Stimulated activated CD4-positive, alpha-beta T cell treated with anti-CD3 and anti-CD28 coated beads, Interleukin-1b, Interleukin-23, amount 100 ng/mL, for 1 hour (primary cell): ENCODE data around the gene PSMA3.
"Not testable (repeated sequence)": the region's sequence is repeated elsewhere in the genome, so short reads cannot be mapped to it uniquely, and the experiment has no call there.

Experiments used
- DNase-seq, 2 donors: peaks; one replicate each; pipeline ENCODE4 v3.0.0-alpha.2; 2020; ENCODE audit warnings: low read depth in 2 of 2

The PSMA3 gene

DNA sequence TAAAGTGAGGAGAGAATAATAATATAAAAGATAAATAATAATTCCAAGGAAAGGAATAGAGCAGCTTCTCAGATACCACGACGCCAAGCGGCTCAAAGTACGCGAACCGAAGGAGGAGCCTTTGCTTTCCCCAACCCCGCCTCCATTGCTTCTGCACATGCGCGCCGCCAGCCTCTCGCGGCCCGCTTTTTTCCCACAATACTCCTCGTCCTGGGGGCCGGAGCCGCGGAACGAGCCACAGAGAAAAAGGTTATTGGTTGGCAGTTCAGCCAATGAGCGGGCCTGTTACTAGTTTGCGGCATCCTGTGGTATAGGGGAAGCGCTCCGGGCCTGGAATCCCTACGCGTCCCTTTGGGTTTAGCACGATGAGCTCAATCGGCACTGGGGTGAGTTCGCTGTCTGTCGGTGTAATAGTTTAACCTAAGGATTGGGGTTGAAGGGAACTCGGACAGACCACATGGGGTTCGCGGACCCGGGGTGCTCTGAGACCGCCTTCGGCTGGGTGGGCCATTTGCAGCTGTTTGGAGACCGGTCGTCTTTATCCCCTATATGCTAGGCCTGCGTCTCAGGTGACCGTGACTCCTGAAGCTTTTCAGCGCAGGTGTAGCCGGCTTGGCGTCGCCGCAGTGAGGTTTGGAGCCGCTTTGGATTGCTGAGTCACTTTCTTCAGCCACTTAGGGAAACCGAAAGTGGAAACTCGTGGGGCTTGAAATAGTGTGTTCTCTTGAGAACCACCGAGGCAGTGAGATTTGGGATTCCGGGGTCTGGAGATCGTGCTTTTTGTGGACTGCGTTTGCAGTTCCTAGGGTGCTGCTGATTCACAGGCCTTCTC is at the start of gene PSMA3:
TSS of gene PSMA3 (plus strand) at position 288 of the 832 bp plus-strand sequence. CDS start at position 366, 78 bp downstream.
- DNase-seq: peak; percentile 92 to 93

DNA sequence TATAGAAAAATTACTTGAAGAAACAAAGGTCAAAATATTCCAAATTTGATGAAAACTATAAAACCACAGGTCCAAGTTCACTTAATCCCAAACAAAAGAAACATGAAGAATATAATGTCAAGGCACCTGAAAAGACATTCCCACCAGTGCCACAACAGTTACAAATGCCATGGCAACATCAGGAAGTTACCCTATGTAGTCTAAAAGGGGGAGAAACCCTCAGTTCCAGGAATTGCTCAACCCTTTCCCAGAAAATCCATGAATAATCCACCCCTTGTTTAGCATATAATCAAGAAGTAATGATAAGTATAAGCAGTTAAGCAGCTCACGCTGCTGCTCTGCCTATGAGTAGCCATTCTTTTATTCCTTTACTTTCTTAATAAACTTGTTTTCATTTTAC is 48.4 kb upstream of the PSMA3 start:
- DNase-seq: no peak

DNA sequence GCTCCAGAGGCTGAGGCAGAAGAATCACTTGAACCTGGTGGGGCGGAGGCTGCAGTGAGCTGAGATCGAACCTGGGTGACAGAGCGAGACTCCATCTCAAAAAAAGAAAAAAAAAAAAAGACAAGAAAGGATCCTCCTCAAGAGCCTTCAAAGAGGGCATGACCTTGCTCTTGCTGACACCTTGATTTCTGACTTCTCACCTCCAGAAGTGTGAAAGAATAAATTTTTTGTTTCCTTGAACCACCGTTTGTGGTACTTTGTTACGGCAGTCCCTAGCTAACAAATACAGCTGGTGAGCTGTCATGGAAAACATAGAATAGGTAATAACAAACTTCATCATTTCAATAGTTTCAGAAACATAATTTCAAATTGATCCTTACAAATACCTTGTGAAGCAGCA is 46.6 kb upstream of the PSMA3 start:
- no peak for DNase-seq

DNA sequence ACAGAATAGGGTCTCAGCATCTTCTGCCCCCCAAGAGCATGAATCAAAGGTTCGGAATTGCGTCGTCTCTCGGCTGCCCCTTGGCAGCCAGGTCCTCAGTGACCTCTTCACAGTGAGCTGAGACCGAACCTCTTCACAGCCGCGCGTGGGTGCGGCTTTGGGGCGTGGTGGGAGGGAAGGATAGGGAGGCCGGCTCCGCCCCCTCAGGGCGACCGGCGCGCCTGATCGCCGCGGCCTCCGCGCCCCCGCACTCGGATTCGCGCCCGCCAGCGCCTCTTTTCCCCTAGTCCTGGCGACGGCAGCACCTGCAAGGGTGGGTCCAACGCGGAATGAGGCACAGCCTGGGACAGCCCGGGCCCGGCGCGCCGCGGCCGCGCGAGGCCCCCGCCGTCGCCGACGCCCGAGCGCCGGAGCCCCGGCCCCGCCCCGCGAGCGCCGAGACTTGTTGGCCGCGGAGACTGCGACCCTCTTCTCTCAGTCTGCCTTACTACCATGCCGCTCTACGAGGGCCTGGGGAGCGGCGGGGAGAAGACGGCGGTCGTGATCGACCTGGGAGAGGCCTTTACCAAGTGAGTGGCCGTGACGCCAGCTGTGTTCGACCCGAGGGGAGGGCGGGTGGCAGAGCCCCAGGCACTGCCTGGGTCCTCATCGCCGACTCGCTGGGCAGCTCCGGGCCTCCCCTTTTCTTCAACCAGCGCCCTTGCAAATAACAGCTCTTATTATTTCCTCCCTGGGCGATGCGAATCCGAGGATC is 44.7 kb upstream of the PSMA3 start, which contains the start of gene ACTR10:
TSS of gene ACTR10 (plus strand) at position 424 of the 754 bp plus-strand sequence. CDS start at position 493, 69 bp downstream.
- peak; percentile 57 to 78 for DNase-seq

DNA sequence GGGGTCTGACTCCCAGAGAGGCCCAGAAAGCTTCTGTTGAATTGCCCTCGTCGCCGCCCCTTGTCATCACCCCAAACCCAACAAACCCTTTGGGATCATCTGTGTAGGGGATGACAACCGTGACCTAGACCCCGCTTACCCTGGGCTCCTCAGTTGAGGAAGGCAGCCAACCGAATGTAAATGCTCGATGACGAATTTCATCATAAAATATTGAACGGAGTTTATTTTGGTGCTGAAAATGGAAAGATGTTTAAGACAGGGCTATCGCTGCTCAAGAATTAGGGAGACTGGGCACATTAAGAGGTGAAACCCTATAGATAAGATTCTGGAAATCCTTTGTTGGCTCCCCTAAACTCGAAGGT is 44.2 kb upstream of the PSMA3 start:
- no peak for DNase-seq

DNA sequence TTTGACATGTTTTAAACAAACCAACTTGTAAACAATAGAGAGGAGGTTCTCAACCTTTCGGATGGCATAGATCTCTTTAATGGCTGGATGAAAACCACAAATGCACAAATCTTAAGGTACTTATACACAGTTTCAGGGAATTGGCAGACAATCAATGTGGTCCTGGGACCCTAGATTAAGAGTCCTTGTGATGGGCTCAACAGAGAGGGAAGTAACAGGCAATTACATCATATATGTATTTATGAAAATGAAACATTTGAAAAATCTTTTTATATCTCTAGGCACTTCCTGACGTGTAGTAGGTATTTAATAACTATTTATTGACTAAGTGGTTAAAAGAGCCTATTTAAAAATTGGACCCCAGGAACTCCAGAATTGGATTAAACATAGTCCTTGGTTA is 43.8 kb upstream of the PSMA3 start:
- DNase-seq: no peak

DNA sequence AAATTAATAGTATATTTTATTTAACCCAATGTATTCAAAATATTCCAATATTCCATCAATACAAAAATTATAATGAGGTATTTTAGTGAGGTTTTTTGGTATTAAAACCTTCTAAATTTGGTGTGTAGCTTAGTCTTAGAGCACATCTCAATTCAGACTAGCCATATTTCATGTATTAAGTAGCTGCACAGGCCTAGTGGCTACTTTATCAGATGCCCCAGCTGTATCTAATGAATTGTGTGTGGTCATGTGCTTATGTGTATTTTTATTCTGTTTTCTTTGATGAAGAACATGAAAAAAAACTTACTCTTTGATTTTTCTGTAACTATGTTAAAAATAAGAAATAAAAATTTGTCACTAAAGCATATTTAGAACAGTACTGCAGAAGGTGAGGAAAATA is 31.5 kb upstream of the PSMA3 start:
- no peak for DNase-seq

DNA sequence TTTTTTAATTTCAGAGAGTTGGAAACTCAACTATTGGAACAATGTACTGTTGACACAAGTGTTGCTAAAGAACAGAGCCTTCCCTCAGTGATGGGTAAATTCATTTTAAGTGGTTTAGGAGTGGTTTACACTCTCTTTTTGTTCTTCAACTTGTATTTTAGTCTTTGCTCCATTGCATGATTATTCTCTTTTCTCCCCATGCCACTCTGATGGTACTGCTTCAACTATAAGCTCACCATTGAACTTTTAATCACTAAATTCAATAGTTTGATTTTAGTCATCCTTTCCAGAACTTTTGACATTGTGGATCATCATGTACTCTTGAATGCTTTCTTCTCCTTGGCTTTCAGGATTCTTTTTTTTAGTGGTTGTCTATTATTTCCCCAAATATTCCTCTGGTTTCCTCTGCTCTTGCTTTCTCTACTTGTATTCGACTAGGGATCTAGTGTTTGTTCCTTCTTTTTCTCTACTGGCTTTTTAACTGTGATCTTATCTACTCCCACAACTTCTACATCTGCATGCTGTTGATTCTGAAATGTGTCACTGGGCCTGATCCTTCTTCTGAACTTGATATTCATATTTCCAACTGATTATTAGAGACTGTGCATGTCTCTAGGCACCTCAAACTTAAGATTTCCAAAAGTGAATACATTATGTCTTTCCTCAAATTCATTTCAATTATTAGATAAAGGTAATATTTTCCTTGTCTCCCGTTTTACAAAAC is 29.3 kb upstream of the PSMA3 start:
- no peak for DNase-seq

DNA sequence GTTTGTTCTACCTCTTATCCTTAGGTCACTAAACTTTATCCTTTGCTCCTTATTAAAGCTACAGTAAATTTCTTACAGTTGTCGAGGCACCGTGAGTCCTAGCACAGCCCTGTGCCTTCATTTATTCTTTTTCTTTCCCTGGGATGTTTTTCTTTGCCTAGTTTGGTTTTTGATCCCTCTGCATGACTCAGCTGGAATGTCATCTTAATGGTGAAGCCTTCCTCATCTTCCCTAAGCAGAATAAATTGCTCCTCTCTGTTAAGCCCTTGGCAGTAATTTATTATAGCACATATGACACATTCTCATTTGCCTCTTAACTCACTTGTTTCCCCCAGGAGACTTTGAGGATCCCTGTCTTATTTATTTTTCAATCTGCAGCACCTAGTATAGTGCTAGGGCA is 28.1 kb upstream of the PSMA3 start:
- no peak for DNase-seq

DNA sequence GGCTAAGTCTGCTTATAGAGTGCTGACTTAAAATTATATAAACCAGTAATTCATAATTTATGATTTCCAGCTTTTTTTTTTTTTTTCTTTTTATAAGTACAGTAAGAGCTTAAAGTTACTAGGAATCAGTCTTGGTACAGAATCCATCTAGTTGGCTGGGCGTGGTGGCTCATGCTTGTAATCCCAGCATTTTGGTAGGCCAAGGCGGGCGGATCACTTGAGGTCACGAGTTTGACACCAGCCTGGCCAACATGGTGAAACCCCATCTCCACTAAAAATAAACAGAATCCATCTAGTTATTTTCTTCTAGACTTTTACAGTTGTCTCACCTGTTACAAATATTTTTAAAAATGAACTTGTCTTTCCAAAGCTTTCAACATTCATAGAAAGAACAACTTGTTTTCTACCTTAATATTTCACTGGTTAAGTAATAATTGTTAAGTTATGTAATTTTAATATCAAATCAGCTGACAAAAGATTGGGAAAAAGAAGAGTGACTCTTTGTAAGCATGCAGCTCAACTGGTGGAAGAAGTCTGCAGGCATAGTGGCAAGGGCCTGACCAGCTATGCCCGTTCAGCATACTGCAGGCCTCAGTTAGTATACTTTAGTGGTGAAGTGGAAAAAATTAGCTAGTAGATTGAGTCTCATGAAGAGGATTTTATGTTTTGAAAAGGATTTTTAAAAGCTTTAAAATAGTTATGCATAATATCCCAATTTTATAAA is 17.4 kb upstream of the PSMA3 start:
- no peak for DNase-seq

DNA sequence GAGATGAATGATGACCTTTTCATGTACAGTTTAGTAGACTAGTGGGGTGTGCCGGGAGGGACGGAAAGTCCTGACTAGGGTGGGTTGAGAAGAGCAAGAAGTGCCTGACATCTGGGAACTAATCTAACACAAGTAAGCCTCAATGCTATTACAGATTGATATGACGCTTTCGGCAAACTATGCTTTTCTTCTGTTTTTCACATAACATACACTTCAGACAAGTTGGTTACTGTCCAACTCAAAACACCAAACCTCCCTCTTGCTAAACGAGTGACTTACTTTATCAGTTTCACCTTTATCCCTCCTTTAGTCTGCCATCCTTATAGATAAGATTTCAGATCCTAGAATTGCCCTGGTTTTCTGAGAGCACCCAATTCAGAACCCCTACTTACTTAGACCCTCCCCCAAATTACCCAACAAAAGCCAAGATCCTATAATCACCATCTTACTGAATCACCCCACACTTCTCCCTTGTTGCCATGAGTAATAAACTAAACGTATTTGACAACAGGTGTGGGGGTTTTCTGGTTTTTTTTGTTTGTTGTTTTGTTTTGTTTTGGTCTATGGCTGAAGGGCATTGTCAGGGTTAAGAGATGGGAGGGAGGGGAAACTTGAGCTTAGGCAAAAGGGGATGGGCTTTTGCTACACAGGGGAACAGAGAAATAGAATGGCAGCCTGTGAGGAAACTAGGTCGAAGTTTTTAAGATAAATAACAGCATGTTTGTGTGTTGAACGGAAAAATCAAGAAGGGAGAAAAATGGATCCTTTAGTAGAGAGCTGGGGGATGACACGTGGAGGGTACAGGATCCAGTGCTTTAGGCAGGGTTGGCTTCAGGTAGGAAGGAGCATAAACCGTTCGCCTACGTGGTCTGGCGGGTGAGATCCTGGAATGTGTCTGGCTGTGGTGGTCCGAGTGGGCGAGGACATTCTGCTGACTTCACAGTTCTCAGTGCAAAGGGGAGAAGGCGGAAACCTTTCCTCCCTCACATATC is 6.1 kb upstream of the PSMA3 start:
- DNase-seq: no peak

DNA sequence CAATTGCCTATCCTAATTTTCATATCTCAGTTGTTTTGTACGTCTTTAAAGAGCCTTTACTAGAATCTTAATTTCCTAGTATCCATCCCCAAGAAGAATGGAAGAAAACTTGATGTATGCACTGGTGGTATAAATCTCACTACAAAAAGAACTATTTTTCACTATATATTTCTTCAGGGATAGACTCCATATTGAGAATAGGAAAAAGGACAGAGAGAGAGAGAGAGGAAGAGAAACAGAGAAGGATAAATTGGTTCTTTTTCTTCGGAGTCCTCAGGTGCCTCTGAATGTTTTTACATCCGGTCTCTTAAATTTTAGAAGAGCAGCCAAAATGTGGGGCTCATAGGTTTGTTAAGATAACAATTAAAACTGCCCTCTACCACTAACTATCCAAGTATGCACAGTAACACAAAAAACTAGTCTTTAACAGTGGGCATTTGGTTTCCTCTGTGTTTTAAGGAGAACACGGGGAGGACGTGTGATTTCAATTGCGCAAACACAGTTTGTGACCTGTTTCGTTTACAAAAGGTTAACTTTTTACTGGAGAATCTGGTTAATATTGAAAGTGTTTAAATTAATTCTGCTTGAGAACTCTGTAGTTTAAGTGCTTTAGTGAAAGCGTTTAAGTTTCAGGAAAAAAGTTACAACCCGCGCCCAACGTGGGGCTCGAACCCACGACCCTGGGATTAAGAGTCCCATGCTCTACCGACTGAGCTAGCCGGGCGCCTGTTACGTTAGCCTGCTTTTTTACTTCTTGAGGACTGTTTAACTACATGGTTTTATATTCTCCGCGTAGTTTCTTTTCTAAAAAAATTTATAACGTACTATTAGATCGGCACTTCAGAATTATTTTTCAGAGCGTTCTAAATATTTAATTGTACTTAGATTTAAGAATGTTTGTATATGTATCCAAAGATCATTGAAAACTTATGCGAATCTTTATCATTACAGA is 5.1 kb upstream of the PSMA3 start:
- DNase-seq: peak; percentile 65 to 83

DNA sequence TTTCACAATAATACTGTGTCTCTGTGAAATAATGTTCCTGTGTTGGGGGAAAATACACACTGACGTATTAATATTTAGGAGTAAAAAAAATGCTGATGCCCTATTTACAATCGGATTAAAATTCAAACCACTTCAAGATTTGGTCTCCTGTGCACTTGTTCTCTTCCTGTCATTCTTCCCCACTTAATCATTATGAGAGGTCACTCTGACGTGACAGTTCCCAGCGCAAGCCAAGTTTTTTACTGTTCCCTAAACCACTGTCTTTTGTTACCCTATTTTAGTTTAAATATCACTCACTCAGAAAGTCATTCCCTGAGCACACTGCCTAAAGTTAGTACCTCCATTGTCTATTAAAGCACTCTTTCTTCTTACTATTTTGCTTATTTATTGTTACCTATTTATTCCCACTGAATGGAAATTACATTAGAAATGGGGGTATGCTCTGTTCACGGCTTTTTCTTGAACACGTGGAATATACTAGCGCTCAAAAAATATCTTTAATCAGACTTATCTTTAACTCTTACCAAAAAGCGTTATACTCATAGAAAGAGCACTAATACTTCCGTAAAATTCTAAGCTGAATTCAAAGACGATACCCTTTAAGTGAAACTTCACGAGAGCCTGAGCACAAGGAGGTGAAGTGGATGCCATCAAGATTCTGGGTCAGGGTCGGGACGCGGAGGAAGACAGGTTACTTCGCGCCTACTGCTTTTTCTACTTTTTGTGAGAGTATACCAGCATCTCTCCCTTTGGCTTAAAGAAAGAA is 670 bp upstream of the PSMA3 start:
- no peak for DNase-seq

DNA sequence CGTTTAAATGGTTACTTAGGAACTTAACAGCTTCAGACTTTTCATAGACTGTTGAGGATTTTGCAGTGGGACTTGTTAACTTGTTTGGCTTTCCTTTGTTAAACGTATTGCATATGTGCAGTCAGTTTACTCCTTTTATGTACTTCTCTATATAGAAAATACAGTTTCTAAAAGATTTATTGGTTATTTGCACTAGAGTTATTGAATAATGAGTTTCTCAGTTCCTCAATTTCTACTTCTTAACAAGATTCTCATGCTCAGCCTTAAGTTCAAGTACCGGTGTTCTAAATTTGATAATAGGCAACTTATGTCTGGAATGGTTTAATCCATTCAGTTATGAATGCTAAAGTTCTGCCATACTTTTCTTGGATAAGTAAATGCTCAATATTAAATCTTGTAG is 919 bp downstream of the PSMA3 start:
- no peak for DNase-seq

DNA sequence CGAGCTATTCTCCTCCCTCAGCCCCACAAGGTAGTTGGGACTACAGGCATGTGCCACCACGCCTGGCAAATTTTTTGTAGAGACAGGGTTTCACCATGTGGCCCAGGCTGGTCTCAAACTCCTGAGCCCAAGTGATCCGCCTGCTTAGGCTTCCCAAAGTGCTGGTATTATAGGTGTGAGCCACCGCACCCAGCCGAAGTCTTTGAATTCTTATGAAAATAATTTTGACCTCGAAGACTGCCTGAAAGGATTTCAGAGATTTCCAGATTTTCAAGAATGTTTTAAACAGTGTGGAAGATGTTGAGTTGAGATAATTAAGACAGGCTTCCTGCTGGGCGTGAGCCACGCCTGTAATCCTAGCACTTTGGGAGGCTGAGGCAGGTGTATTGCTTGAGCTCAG is 5.0 kb downstream of the PSMA3 start:
- no peak for DNase-seq

DNA sequence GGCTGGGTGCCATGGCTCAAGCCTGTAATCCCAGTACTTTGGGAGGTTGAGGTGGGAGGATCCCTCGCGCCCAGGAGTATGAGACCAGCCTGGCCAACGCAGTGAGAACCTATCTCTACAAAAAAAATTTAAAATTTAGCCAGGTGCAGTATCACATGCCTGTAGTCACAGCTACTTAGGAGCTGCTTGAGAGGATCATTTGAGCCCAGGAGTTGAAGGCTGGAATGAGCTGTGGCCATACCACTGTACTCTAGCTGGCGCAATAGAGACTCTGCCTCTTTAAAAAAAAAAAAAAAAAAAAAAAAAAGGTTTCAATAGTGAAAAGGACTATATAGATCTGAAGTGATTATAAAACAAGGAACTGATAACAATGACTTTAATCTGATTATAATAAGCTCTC is 13.5 kb downstream of the PSMA3 start:
- DNase-seq: no peak

DNA sequence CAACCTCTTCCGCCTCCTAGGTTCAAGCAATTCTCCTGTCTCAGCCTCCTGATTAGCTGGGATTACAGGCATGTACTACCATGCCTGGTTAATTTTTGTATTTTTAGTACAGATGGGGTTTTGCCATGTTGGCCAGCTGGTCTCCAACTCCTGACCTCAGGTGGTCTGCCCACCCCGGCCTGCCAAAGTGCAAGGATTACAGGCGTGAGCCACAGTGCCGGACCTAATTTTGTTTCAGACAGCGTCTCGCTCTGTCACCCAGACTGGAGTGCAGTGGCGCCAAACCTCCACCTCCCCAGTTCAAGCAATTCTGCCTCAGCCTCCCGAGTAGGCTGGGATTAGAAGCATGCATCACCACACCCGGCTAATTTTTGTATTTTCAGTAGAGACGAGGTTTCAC is 17.4 kb downstream of the PSMA3 start:
- not testable (repeated sequence) for DNase-seq

DNA sequence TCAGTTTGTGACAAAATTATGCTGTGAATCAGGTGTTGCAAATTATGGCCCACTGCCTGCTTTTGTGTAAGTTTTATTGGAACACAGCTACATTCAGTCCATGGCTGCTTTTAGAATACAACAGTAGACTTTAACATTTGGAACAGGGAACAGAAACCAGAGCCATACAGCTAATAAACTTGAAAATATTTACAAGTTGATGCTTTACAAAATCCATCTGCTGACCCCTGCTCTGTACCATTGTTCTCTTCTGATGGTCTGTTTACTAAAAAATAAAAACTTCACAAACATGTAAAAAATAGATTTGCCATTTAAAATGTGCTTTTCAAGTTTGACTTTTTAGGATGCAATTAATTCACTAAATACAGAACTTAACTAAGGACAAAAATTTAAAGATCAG is 20.8 kb downstream of the PSMA3 start:
- DNase-seq: no peak

DNA sequence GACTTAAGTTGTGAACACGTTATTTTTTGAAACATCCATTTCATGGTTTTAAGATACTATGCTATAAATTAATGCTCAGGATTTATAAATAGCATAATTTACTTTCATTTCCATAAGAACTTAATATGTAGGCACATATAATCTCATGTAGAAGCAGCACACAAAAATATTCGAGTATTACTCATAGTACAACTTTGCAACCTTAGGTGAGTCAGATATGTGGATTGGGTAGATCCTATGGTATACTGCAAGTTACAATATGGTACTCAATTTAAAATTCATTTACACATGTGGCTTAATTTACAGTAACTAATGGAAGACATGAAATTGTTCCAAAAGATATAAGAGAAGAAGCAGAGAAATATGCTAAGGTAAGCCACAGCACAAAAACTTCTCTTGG is 26.0 kb downstream of the PSMA3 start:
- DNase-seq: no peak
